HepG2 (cell line): ENCODE results near the gene SURF6. TPM values are rescaled to one million over a fixed set of nuclear protein-coding genes. Genes with fewer than 3 reads are reported as not detected.

Experiments used
- ATAC-seq: fragments of 200-7000 bp; cut with Tn5 transposase; 3 replicates; pipeline ENCODE4 v1.9.1; 2020; ENCODE audit warnings: mild to moderate bottlenecking, moderate library complexity
- BruUV-seq: library from RNA; stranded (reverse); fragments of 400-500 nt; replicated peaks from 2 replicates; lab custom pipeline; 2021; lab: Mats Ljungman, UMichigan
- CTCF ChIA-PET: fragments of 300-600 bp; formaldehyde crosslinking; extraction: SDS; loops from one replicate; lab custom pipeline; 2021; ENCODE audit warnings: low total read pairs, inconsistent platforms, low intra/inter-chr PET ratio; lab: Yijun Ruan, JAX
- POLR2A ChIA-PET: fragments of 350-600 bp; sonication (Branson Sonifier 250); formaldehyde crosslinking; loops from one replicate; lab custom pipeline; 2020; ENCODE audit warnings: antibody characterized with exemption, inconsistent platforms; lab: Yijun Ruan, JAX
- DNase-seq: peaks from one replicate; pipeline ENCODE4 v3.0.0-alpha.2; 2015; ENCODE audit warnings: low spot score
- FAIRE-seq: peaks from 3 replicates; lab custom pipeline; 2011; peaks lifted over from hg19 to GRCh38; lab: Jason Lieb, UNC
- H2AFZ ChIP-seq: one replicate; pipeline ENCODE4 v1.6.1; 2011; ENCODE audit warnings: low read length, inconsistent platforms
- H3K27ac ChIP-seq: fragments of 300-600 bp; 3 replicates; pipeline ENCODE4 v1.8.0; 2011; ENCODE audit warnings: mixed run types, mild to moderate bottlenecking, mixed read lengths, low read length, inconsistent platforms; ENCODE audit not compliant: insufficient read depth; ENCODE audit errors: extremely low read length
- H3K27me3 ChIP-seq, 2 experiments: fragments of 200-600 bp in 1 of 2; 2 replicates in 1 of 2; 3 replicates in 1 of 2; pipeline versions ENCODE4 v1.6.0 to v1.8.0; 2011; ENCODE audit warnings: low read length in 2 of 2, mild to moderate bottlenecking in 2 of 2, moderate library complexity in 2 of 2, inconsistent platforms in 1 of 2; ENCODE audit not compliant: insufficient read depth in 2 of 2, control insufficient read depth in 1 of 2
- H3K36me3 ChIP-seq, 2 experiments: fragments of 200-600 bp in 1 of 2; replicated peaks in 1 of 2; 2 replicates in 1 of 2; 3 replicates in 1 of 2; pipeline versions ENCODE4 v1.5.1 to v1.8.0; 2011; ENCODE audit warnings: low read length in 2 of 2, inconsistent platforms in 1 of 2; ENCODE audit not compliant: insufficient read depth in 2 of 2, control insufficient read depth in 1 of 2
- H3K4me1 ChIP-seq: 2 replicates; pipeline ENCODE4 v1.5.1; 2012; ENCODE audit warnings: low read length, inconsistent platforms; ENCODE audit not compliant: insufficient read depth
- H3K4me2 ChIP-seq: 2 replicates; pipeline ENCODE4 v1.6.0; 2011; ENCODE audit warnings: low read depth, low read length, inconsistent platforms
- H3K4me3 ChIP-seq, 3 experiments: fragments of 200-600 bp in 1 of 3; sonication (generic), shearing (Covaris generic) in 1 of 3; replicated peaks in 1 of 3; 2 replicates each; pipeline ENCODE4 v1.5.1; 2011 to 2016; ENCODE audit warnings: low read length in 3 of 3, inconsistent platforms in 2 of 3, low read depth in 2 of 3, mild to moderate bottlenecking in 2 of 3, control low read depth in 1 of 3, mixed read lengths in 1 of 3; ENCODE audit not compliant: insufficient read depth in 1 of 3
- H3K79me2 ChIP-seq: one replicate; pipeline ENCODE4 v1.6.1; 2011; ENCODE audit warnings: low read length, inconsistent platforms; ENCODE audit not compliant: insufficient read depth
- H3K9ac ChIP-seq: 2 replicates; pipeline ENCODE4 v1.6.0; 2011; ENCODE audit warnings: mild to moderate bottlenecking, low read depth, low read length, inconsistent platforms; ENCODE audit not compliant: insufficient read depth
- H3K9me3 ChIP-seq: 2 replicates; pipeline ENCODE4 v1.5.1; 2012; ENCODE audit warnings: mild to moderate bottlenecking, low read length
- H4K20me1 ChIP-seq: 2 replicates; pipeline ENCODE4 v1.6.0; 2011; ENCODE audit warnings: inconsistent platforms, mild to moderate bottlenecking, low read length, moderate library complexity; ENCODE audit not compliant: insufficient read depth
- FOXK2 ChIP-seq: fragments of 450-650 bp; IDR thresholded peaks from 2 replicates; pipeline ENCODE4 v1.6.1; 2016
- GABPA ChIP-seq, 2 experiments: IDR thresholded peaks; 2 replicates each; pipeline ENCODE4 v1.6.1; 2011 to 2016; ENCODE audit warnings: low read depth in 2 of 2, low read length in 1 of 2, missing biosample characterization in 1 of 2, missing genetic modification characterization in 1 of 2
- HOXA5 ChIP-seq: sonication (generic); formaldehyde crosslinking; IDR thresholded peaks from 2 replicates; pipeline ENCODE4 v1.4.0; 2020; ENCODE audit warnings: missing genetic modification reagents
- TCF12 ChIP-seq, 2 experiments: fragments of 450-650 bp in 1 of 2; sonication (generic) in 1 of 2; formaldehyde crosslinking in 1 of 2; IDR thresholded peaks; 2 replicates each; pipeline versions ENCODE4 v1.6.1 to v1.8.0; 2017 to 2022; ENCODE audit warnings: antibody characterized with exemption in 1 of 2, mild to moderate bottlenecking in 1 of 2, missing genetic modification reagents in 1 of 2, moderate library complexity in 1 of 2
- ZNF230 ChIP-seq: sonication (generic); formaldehyde crosslinking; IDR thresholded peaks from 2 replicates; pipeline ENCODE4 v1.4.0; 2020; ENCODE audit warnings: mild to moderate bottlenecking, missing genetic modification reagents
- ZNF281 ChIP-seq: sonication (generic); formaldehyde crosslinking; IDR thresholded peaks from 2 replicates; pipeline ENCODE4 v1.4.0; 2020; ENCODE audit warnings: missing genetic modification reagents, borderline replicate concordance
- WGBS: methylation state at CpG from one replicate; pipeline ENCODE4 v1.1.6; 2017; ENCODE audit warnings: low lambda C conversion rate; 5-methylcytosine and 5-hydroxymethylcytosine counted together
- in situ Hi-C: cut with HindIII; loops from 2 replicates; pipeline ENCODE4 v1.10.0; 2017; ENCODE audit warnings: low pct_unique_long_range_greater_than_20kb; ENCODE audit not compliant: extremely low pct_ligation_motif_present
- intact Hi-C: fragments of 100-400 bp; cut with micrococcal nuclease; formaldehyde crosslinking; loops from one replicate; pipeline ENCODE4 v1.10.0; 2022; ENCODE audit not compliant: unreplicated experiment
- polyA plus RNA-seq, 8 experiments: library from polyadenylated mRNA; depleted of rRNA in 3 of 8; stranded (reverse) in 7 of 8; unstranded in 1 of 8; fragments of >200 nt; fragmentation: Illumina TruSeq in 4 of 8; extraction: Trizol in 4 of 8; gene quantifications; 2 replicates each; pipeline versions ENCODE4 v1.2.1 to v1.2.3, GENCODE V29; 2011 to 2016; ENCODE audit warnings: low read depth in 4 of 8, missing spikeins in 1 of 8, mixed read lengths in 1 of 8; ENCODE audit not compliant: insufficient read depth in 1 of 8
- total RNA-seq, 5 experiments: library from RNA; depleted of rRNA; stranded (reverse); fragments of >200 nt; fragmentation: Illumina TruSeq; extraction: Trizol; gene quantifications; 2 replicates each; pipeline ENCODE4 v1.2.3, GENCODE V29; 2016; ENCODE audit warnings: low read depth in 1 of 5

Gene SURF6
- total and polyA plus RNA-seq, 2 of the 13 experiments (the other 11 are each of a cell fraction or from before 2014, with no cell fraction given), result 5.9 to 14.7 TPM

GRCh38 chr9:133307301-133307700, 28.7 kb downstream of the SURF6 start:
- H3K79me2 ChIP-seq, result no peaks in the 10 kb centered on the region
- no TSS peak for BruUV-seq
- no peak overlapping the region for H3K4me2 ChIP-seq
- 46% methylated on average over 16 of the region's 16 CpGs for WGBS
- ChIA-PET CTCF (no interaction called here), POLR2A (no interaction called here)
- in situ Hi-C loops, result no loop called here
- H3K4me1 ChIP-seq, result no peaks in the 10 kb centered on the region
- no peaks in the 10 kb centered on the region for H3K9me3 ChIP-seq
- DNase-seq, result no peak
- no peak overlapping the region for H2AFZ ChIP-seq
- no peak overlapping the region for H3K9ac ChIP-seq
- H3K27me3 ChIP-seq, result peaks cover 0 to 24% of the 10 kb centered on the region in 2 experiments; a peak in 3 of 5 replicates
- no peak for FAIRE-seq
- no peak for TF ChIP-seq TCF12 (IDR thresholded peaks at IDR 0.05)
- no peak for TF ChIP-seq TCF12 (CRISPR knock-in tag; IDR thresholded peaks at IDR 0.05)
- TF ChIP-seq FOXK2, result no peak
- no peak for TF ChIP-seq HOXA5 (CRISPR knock-in tag)
- TF ChIP-seq ZNF230, result no peak
- H3K36me3 ChIP-seq, result no peaks in the 10 kb centered on the region
- intact Hi-C loops, result no loop called here
- H4K20me1 ChIP-seq, result no peaks in the 10 kb centered on the region
- H3K27ac ChIP-seq, result no peak overlapping the region
- no peak for ATAC-seq
- no peak overlapping the region for H3K4me3 ChIP-seq

GRCh38 chr9:133306242-133307204, 29.5 kb downstream of the SURF6 start:
- no TSS peak for BruUV-seq
- no peak for FAIRE-seq
- 41% methylated on average over 29 of the region's 31 CpGs for WGBS
- POLR2A ChIA-PET, result no interaction called here
- no peak for DNase-seq
- intact Hi-C loops, result no loop called here
- Histone ChIP-seq H3K4me2 (no peak overlapping the region), H3K36me3 (no peaks in the 10 kb centered on the region), H3K4me3 (no peak overlapping the region), H2AFZ (no peak overlapping the region), H3K27ac (no peak overlapping the region), H3K9me3 (no peaks in the 10 kb centered on the region), H3K4me1 (no peaks in the 10 kb centered on the region), H3K79me2 (no peaks in the 10 kb centered on the region), H3K9ac (no peak overlapping the region), H4K20me1 (no peaks in the 10 kb centered on the region), H3K27me3 (peaks cover under 1 to 29% of the 10 kb centered on the region in 2 experiments; a peak in 3 of 5 replicates)
- TF ChIP-seq ZNF281 (CRISPR knock-in tag) (no peak), GABPA (IDR thresholded peaks at IDR 0.05; ENCODE audit: low read depth, low read length) (0 out of 2 replicates have a peak, but pooled peaks have one; percentile 5), GABPA (CRISPR knock-in tag; IDR thresholded peaks at IDR 0.05; ENCODE audit: low read depth) (no peak)
- in situ Hi-C loops, result no loop called here
- CTCF ChIA-PET, result no interaction called here
- ATAC-seq, result no peak
